22Rv1 (cell line): ENCODE measurements around the gene MFSD2A.

Source experiments
- CTCF ChIP-seq: fragments of 450-650 bp; IDR thresholded peaks from 2 replicates; pipeline ENCODE4 v1.5.1; 2017; ENCODE audit warnings: mild to moderate bottlenecking
- ZFX ChIP-seq: fragments of 450-650 bp; IDR thresholded peaks from 2 replicates; pipeline ENCODE4 v1.6.1; 2017; ENCODE audit warnings: antibody characterized with exemption, borderline replicate concordance

GRCh38 chr1:39947260-39947659, 7.7 kb upstream of the MFSD2A start:
- TF ChIP-seq CTCF (no peak), ZFX (no peak)
